AG04450 (cell line): ENCODE results near the gene DENND5B. TPM values are rescaled to one million over a fixed set of nuclear protein-coding genes. Genes with fewer than 3 reads are reported as not detected.
"Not testable (repeated sequence)": the region's sequence is repeated elsewhere in the genome, so short reads cannot be mapped to it uniquely, and the experiment has no call there.

ENCODE experiments used
- CTCF ChIA-PET: fragments of 300-600, 350-600 bp; formaldehyde crosslinking; extraction: SDS; loops from one replicate; lab custom pipeline; 2022; ENCODE audit warnings: antibody characterized with exemption, inconsistent platforms; lab: Charles Lee
- POLR2A ChIA-PET: fragments of 350-600 bp; formaldehyde crosslinking; extraction: SDS; loops from one replicate; lab custom pipeline; 2021; ENCODE audit warnings: antibody characterized with exemption, inconsistent platforms; lab: Yijun Ruan, JAX
- DNase-seq: peaks from one replicate; pipeline ENCODE4 v3.0.0-alpha.2; 2011; ENCODE audit warnings: low read depth, low spot score
- H3K27ac ChIP-seq: one replicate; pipeline ENCODE4 v1.5.1; 2012; ENCODE audit warnings: low read depth, low read length, control low read depth
- H3K27me3 ChIP-seq: one replicate; pipeline ENCODE4 v1.6.0; 2012; ENCODE audit warnings: low read length; ENCODE audit not compliant: control insufficient read depth, insufficient read depth
- H3K4me3 ChIP-seq: 2 replicates; pipeline ENCODE4 v1.5.1; 2011; ENCODE audit warnings: mild to moderate bottlenecking, low read depth, low read length, control low read depth
- H3K9me3 ChIP-seq: 2 replicates; pipeline ENCODE4 v1.5.1; 2012; ENCODE audit warnings: low read length; ENCODE audit not compliant: control insufficient read depth, insufficient read depth
- polyA plus RNA-seq: library from polyadenylated mRNA; depleted of rRNA; stranded (reverse); fragments of >200 nt; gene quantifications from 2 replicates; pipeline ENCODE4 v1.2.3, GENCODE V29; 2011
- TF ChIP-seq, protein P1 (sequence below): IDR thresholded peaks from 2 replicates; pipeline ENCODE4 v1.5.1; 2011; ENCODE audit warnings: low read depth, low read length, control low read depth, inconsistent platforms

Gene DENND5B
- polyA plus RNA-seq, 1 experiment, result 17.3 TPM

GRCh38 chr12:31390991-31391390 lies 199.9 kb downstream of the DENND5B start:
- no peaks in the 10 kb centered on the region for H3K27me3 ChIP-seq
- H3K27ac ChIP-seq, result no peak overlapping the region
- CTCF ChIA-PET, result interaction anchor here (1.2 to 2.5 kb wide), 3 partner anchors 12 to 119 kb away, joined by 3 to 10 read pairs (median 3); no protein-coding TSS in a partner anchor
- POLR2A ChIA-PET, result no interaction called here
- H3K9me3 ChIP-seq, result no peaks in the 10 kb centered on the region
- TF ChIP-seq, protein P1, sequence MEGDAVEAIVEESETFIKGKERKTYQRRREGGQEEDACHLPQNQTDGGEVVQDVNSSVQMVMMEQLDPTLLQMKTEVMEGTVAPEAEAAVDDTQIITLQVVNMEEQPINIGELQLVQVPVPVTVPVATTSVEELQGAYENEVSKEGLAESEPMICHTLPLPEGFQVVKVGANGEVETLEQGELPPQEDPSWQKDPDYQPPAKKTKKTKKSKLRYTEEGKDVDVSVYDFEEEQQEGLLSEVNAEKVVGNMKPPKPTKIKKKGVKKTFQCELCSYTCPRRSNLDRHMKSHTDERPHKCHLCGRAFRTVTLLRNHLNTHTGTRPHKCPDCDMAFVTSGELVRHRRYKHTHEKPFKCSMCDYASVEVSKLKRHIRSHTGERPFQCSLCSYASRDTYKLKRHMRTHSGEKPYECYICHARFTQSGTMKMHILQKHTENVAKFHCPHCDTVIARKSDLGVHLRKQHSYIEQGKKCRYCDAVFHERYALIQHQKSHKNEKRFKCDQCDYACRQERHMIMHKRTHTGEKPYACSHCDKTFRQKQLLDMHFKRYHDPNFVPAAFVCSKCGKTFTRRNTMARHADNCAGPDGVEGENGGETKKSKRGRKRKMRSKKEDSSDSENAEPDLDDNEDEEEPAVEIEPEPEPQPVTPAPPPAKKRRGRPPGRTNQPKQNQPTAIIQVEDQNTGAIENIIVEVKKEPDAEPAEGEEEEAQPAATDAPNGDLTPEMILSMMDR, result no peak
- no peak for DNase-seq
- no peak overlapping the region for H3K4me3 ChIP-seq

GRCh38 chr12:31388713-31389112 lies 202.2 kb downstream of the DENND5B start:
- CTCF ChIA-PET, result no interaction called here
- POLR2A ChIA-PET, result no interaction called here
- Histone ChIP-seq H3K4me3 (no peak overlapping the region), H3K27ac (no peak overlapping the region), H3K27me3 (no peaks in the 10 kb centered on the region), H3K9me3 (no peaks in the 10 kb centered on the region)
- no peak for DNase-seq
- TF ChIP-seq, protein P1, result no peak

GRCh38 chr12:31387466-31387865 lies 203.5 kb downstream of the DENND5B start:
- no peak for DNase-seq
- Histone ChIP-seq H3K27ac (no peak overlapping the region), H3K4me3 (no peak overlapping the region), H3K9me3 (no peaks in the 10 kb centered on the region), H3K27me3 (no peaks in the 10 kb centered on the region)
- ChIA-PET CTCF (interaction anchor here (0.9 kb wide), 1 partner anchor 248 kb away, joined by 3 read pairs; no protein-coding TSS in a partner anchor), POLR2A (interaction anchor here (0.6 kb wide), 1 partner anchor 19 kb away, joined by 3 read pairs; no protein-coding TSS in a partner anchor)
- TF ChIP-seq, protein P1, result no peak

DNA sequence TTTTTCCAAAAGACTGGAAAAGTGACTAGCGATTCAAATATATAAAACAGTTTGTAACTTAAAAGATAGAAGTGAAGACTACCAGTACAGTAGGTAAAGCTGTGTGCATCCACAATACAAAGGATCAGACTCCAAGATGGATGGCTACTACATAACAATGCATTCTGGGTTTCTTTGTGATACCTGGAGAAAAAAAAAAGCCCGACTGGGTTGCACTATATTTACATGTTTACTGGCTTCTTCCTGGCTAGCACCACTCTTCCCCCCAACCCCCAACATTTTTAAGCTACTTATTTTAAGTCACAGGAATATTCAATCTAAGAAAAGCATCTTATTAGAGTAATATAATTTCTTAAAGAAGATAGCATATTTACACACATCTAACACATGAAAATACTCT lies 203.9 kb downstream of the DENND5B start:
- Histone ChIP-seq H3K27ac (no peak overlapping the region), H3K9me3 (no peaks in the 10 kb centered on the region), H3K27me3 (no peaks in the 10 kb centered on the region), H3K4me3 (no peak overlapping the region)
- POLR2A ChIA-PET, result interaction anchor here (0.6 kb wide), 1 partner anchor 19 kb away, joined by 3 read pairs; no protein-coding TSS in a partner anchor
- TF ChIP-seq, protein P1, result no peak
- CTCF ChIA-PET, result interaction anchor here (0.9 to 1.0 kb wide), 2 partner anchors 16 to 249 kb away, joined by 3 to 5 read pairs; no protein-coding TSS in a partner anchor
- no peak for DNase-seq

DNA sequence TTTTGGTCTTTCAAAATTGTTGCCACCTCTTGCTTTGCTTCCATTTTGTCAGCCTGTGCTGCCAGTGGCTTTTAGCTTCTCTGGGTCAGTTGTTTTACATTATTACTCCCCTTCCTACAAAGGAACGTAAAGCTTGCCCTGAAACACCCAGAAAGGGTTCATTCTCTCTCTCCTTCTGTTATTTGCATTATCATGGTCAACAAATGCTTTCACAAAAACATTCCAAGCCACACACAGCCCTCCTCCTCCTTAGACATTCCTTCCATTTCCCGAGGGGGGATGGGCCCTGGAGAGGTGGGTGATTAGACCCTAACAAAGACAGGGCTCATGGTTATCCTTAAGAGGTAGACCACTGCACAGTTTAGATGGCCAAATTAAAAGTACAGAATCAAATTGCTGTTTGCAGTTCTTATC lies 204.6 kb downstream of the DENND5B start:
- no peak for DNase-seq
- CTCF ChIA-PET, result interaction anchor here (1.0 kb wide), 1 partner anchor 17 kb away, joined by 5 read pairs; no protein-coding TSS in a partner anchor
- TF ChIP-seq, protein P1, result no peak
- Histone ChIP-seq H3K27me3 (no peaks in the 10 kb centered on the region), H3K9me3 (no peaks in the 10 kb centered on the region), H3K4me3 (no peak overlapping the region), H3K27ac (no peak overlapping the region)
- POLR2A ChIA-PET, result no interaction called here

DNA sequence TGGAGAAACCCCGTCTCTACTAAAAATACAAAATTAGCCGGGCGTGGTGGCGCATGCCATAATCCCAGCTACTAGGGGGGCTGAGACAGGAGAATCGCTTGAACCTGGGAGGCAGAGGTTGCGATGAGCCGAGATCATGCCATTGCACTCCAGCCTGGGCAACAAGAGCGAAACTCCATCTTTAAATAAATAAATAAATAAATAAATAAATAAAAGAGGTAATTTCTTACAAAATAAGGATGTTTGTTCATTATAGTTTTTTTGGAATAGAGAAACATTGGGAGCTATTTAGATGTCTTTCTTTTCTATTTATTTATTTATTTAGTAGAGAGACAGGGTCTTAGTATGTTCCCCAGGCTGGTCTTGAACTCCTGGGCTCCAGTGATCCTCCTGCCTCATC lies 213.7 kb downstream of the DENND5B start:
- CTCF ChIA-PET, H3K9me3 ChIP-seq, DNase-seq, H3K27ac ChIP-seq, H3K4me3 ChIP-seq, POLR2A ChIA-PET, H3K27me3 ChIP-seq: not testable (repeated sequence)

DNA sequence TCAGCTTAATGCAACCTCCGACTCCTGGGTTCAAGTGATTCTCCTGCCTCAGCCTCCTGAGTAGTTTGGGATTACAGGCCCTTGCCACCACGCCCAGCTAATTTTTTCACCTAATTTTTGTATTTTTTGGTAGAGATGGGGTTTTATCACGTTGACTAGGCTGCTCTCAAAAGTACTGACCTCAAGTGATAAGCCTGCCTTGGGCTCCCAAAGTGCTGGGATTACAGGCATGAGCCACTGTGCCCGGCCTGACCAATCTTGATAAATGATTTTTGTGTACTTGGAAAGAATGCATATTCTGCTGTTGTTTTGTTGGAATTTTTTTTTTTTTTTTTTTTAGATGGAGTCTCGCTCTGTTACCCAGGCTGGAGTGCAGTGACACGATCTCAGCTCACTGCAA lies 215.5 kb downstream of the DENND5B start:
- CTCF ChIA-PET, POLR2A ChIA-PET, H3K4me3 ChIP-seq, H3K27me3 ChIP-seq, DNase-seq, H3K27ac ChIP-seq, H3K9me3 ChIP-seq: not testable (repeated sequence)
